OCI-LY7 (cell line): ENCODE measurements around the gene DAB2IP. TPM values are rescaled to one million over a fixed set of nuclear protein-coding genes. Genes with fewer than 3 reads are reported as not detected.

Source experiments
- BruUV-seq: library from RNA; stranded (reverse); fragments of 400-500 nt; replicated peaks from 2 replicates; lab custom pipeline; 2021; lab: Mats Ljungman, UMichigan
- CTCF ChIA-PET: fragments of 300-600 bp; sonication (Branson Sonifier 250); formaldehyde crosslinking; loops from one replicate; lab custom pipeline; 2022; ENCODE audit warnings: antibody characterized with exemption; ENCODE audit not compliant: unreplicated experiment; lab: Charles Lee
- POLR2A ChIA-PET: fragments of 300-600 bp; sonication (Branson Sonifier 250); formaldehyde crosslinking; loops from one replicate; lab custom pipeline; 2022; ENCODE audit warnings: antibody characterized with exemption; lab: Charles Lee
- DNase-seq: peaks from one replicate; pipeline ENCODE4 v3.0.0-alpha.2; 2015; ENCODE audit warnings: low spot score
- H2AFZ ChIP-seq: fragments of 200-600 bp; sonication (generic), shearing (Covaris generic); 2 replicates; pipeline ENCODE4 v1.6.1; 2014; ENCODE audit warnings: mild to moderate bottlenecking, antibody characterized with exemption, low read length, moderate library complexity
- H3K27ac ChIP-seq: fragments of 200-600 bp; sonication (generic); 2 replicates; pipeline ENCODE4 v1.5.1; 2014; ENCODE audit warnings: mixed run types, low read depth, mild to moderate bottlenecking, moderate library complexity, low read length, inconsistent platforms; ENCODE audit not compliant: poor library complexity, severe bottlenecking
- H3K36me3 ChIP-seq: fragments of 200-600 bp; sonication (generic); 2 replicates; pipeline ENCODE4 v1.6.1; 2014; ENCODE audit warnings: mild to moderate bottlenecking, antibody characterized with exemption, low read length, moderate library complexity, mixed read lengths; ENCODE audit not compliant: insufficient read depth
- H3K4me1 ChIP-seq: fragments of 200-600 bp; sonication (generic); 2 replicates; pipeline ENCODE4 v1.5.1; 2014; ENCODE audit warnings: mild to moderate bottlenecking, low read length; ENCODE audit not compliant: insufficient read depth, poor library complexity, severe bottlenecking
- H3K4me2 ChIP-seq: fragments of 200-600 bp; sonication (generic); 2 replicates; pipeline ENCODE4 v1.6.1; 2014; ENCODE audit warnings: mild to moderate bottlenecking, low read length
- H3K4me3 ChIP-seq: fragments of 200-600 bp; sonication (generic); 2 replicates; pipeline ENCODE4 v1.5.1; 2014; ENCODE audit warnings: mild to moderate bottlenecking, low read depth, low read length; ENCODE audit not compliant: poor library complexity, severe bottlenecking
- H3K79me2 ChIP-seq: fragments of 200-600 bp; sonication (generic); 2 replicates; pipeline ENCODE4 v1.6.1; 2016; ENCODE audit warnings: low read depth, mild to moderate bottlenecking, low read length, moderate library complexity, mixed read lengths; ENCODE audit not compliant: insufficient read depth
- H3K9me2 ChIP-seq: fragments of 200-600 bp; sonication (generic); 2 replicates; pipeline ENCODE4 v1.6.1; 2016; ENCODE audit warnings: mild to moderate bottlenecking, low read length, mixed read lengths; ENCODE audit not compliant: insufficient read depth
- H3K9me3 ChIP-seq: fragments of 200-600 bp; sonication (generic); 2 replicates; pipeline ENCODE4 v1.6.1; 2014; ENCODE audit warnings: mild to moderate bottlenecking, mixed run types, low read length, mixed read lengths
- H4K20me1 ChIP-seq: fragments of 200-600 bp; sonication (generic); 2 replicates; pipeline ENCODE4 v1.6.1; 2014; ENCODE audit warnings: mild to moderate bottlenecking, antibody characterized with exemption, low read length, moderate library complexity, mixed read lengths; ENCODE audit not compliant: insufficient read depth
- CTCF ChIP-seq: fragments of 200-600 bp; sonication (generic); conservative IDR thresholded peaks from 2 replicates; pipeline ENCODE4 v1.5.1; 2014; ENCODE audit warnings: mild to moderate bottlenecking, antibody characterized with exemption, low read length, moderate library complexity, mixed read lengths
- EZH2phosphoT487 ChIP-seq: fragments of 200-600 bp; sonication (generic); IDR thresholded peaks from 2 replicates; pipeline ENCODE4 v1.6.1; 2018; ENCODE audit warnings: low read depth, borderline replicate concordance, mild to moderate bottlenecking, mixed run types, antibody characterized with exemption, low read length, moderate library complexity, mixed read lengths
- intact Hi-C: fragments of 100-400 bp; cut with micrococcal nuclease; formaldehyde crosslinking; loops from one replicate; pipeline ENCODE4 v1.10.0; 2022; ENCODE audit not compliant: unreplicated experiment
- total RNA-seq, 2 experiments: library from RNA; depleted of rRNA in 1 of 2; stranded (reverse); fragments of >200 nt in 1 of 2; shearing (Covaris generic) in 1 of 2; gene quantifications; 2 replicates each; pipeline ENCODE4 v1.2.3, GENCODE V29; 2014 to 2022

The DAB2IP gene
- total RNA-seq, 2 experiments from 2014 or later = 3.9 to 11.1 TPM

GRCh38 chr9:121678501-121679022 is 27.1 kb downstream of the DAB2IP start:
- no peaks in the 10 kb centered on the region for H3K79me2 ChIP-seq
- no peaks in the 10 kb centered on the region for H4K20me1 ChIP-seq
- no peaks in the 10 kb centered on the region for H3K36me3 ChIP-seq
- no peak for DNase-seq
- H3K27ac ChIP-seq = no peak overlapping the region
- intact Hi-C loops = no loop called here
- H3K4me1 ChIP-seq = no peaks in the 10 kb centered on the region
- H2AFZ ChIP-seq = no peak overlapping the region
- TF ChIP-seq CTCF (no peak), EZH2phosphoT487 (no peak)
- H3K4me2 ChIP-seq = no peak overlapping the region
- H3K9me3 ChIP-seq = no peaks in the 10 kb centered on the region
- BruUV-seq = no TSS peak
- no peak overlapping the region for H3K4me3 ChIP-seq
- ChIA-PET POLR2A (interaction anchor here (0.7 kb wide), 1 partner anchor 30 kb away, joined by 3 read pairs; no protein-coding TSS in a partner anchor), CTCF (interaction anchor here (0.5 to 1.6 kb wide), 3 partner anchors 22 to 418 kb away, joined by 3 to 4 read pairs (median 3); no protein-coding TSS in a partner anchor)
- no peaks in the 10 kb centered on the region for H3K9me2 ChIP-seq

- H3K27ac ChIP-seq = no peak overlapping the region
- H3K4me1 ChIP-seq = no peaks in the 10 kb centered on the region
- ChIA-PET CTCF (interaction anchor here (1.0 to 1.6 kb wide), 3 partner anchors 16 to 417 kb away, joined by 3 to 6 read pairs (median 3); no protein-coding TSS in a partner anchor), POLR2A (interaction anchor here (0.6 kb wide), 2 partner anchors 48 to 305 kb away, joined by 3 to 4 read pairs; no protein-coding TSS in a partner anchor)
- TF ChIP-seq EZH2phosphoT487 = no peak
- no peak for TF ChIP-seq CTCF
- H3K9me2 ChIP-seq = no peaks in the 10 kb centered on the region
- no peak overlapping the region for H3K4me3 ChIP-seq
- H3K9me3 ChIP-seq = no peaks in the 10 kb centered on the region
- H4K20me1 ChIP-seq = no peaks in the 10 kb centered on the region
- H2AFZ ChIP-seq = no peak overlapping the region
- no peaks in the 10 kb centered on the region for H3K79me2 ChIP-seq
- H3K36me3 ChIP-seq = no peaks in the 10 kb centered on the region
- BruUV-seq = no TSS peak
- no peak overlapping the region for H3K4me2 ChIP-seq
- intact Hi-C loops = loop anchor here (5.0 kb wide), 1 partner anchor 38 kb away; no protein-coding TSS in a partner anchor
- DNase-seq = no peak
Observed at GRCh38 chr9:121679901-121680635, 28.6 kb downstream of the DAB2IP start.
